Measurements from ENCODE around the gene KDELR1. TPM values are rescaled to one million over a fixed set of nuclear protein-coding genes. Genes with fewer than 3 reads are reported as not detected.

Gene KDELR1
- total and polyA plus RNA-seq, 2 donors (not counting 3 experiments of a cell fraction or from before 2014, with no cell fraction given) = 199 to 224 TPM

DNA sequence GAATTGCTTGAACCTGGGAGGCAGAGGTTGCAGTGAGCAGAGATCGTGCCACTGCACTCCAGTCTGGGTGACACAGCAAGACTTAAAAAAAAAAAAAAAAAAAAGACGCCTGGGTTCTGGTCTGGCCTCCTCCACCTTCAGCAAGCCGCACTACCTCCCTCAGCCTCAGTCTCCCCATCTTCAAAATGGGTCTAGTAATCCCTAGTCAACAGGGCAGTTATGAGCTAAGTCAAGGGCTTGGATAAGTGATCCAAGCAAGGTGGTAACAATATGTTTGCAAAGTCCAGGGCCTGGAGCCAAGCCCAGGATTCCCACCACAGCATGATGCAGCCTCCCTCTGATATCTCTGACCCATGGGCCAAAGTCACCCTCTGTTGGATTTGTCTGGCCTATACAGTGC lies 4.4 kb downstream of the KDELR1 start:
- intact Hi-C loops (cut with micrococcal nuclease) (no loop called here), dilution Hi-C loops (cut with MboI; ENCODE audit: extremely low pct_ligation_motif_present, low sequenced_read_pairs) (no loop called here)
- no TSS peak for BruUV-seq (replicated peaks)
- Histone ChIP-seq H3K4me3 (replicated peaks in 1 of 3; ENCODE audit: insufficient read depth in 1 of 3, low read depth in 1 of 3, low read length in 3 of 3) (no peak overlapping the region), H3K9me1 (replicated peaks; ENCODE audit: control insufficient read depth, extremely low read depth, insufficient read depth, low read length) (no peaks in the 10 kb centered on the region), H3K4me2 (ENCODE audit: insufficient read depth, low read length) (no peak overlapping the region), H3K4me1 (ENCODE audit: control insufficient read depth, extremely low read depth, insufficient read depth, low read length) (peaks cover 3% of the 10 kb centered on the region), H3K9me3 (replicated peaks; ENCODE audit: control insufficient read depth, insufficient read depth, low read length) (no peaks in the 10 kb centered on the region), H3K36me3 (ENCODE audit: control insufficient read depth in 2 of 2, extremely low read depth in 1 of 2, insufficient read depth in 2 of 2, low read length in 2 of 2) (peaks cover 29 to 45% of the 10 kb centered on the region in 2 experiments), H3K9ac (replicated peaks; ENCODE audit: extremely low read depth, insufficient read depth, low read length) (no peak overlapping the region), H3K27ac (ENCODE audit: insufficient read depth, low read depth, low read length) (no peak overlapping the region), H3K27me3 (ENCODE audit: control insufficient read depth in 2 of 2, insufficient read depth in 2 of 2, low read length in 2 of 2) (no peaks in the 10 kb centered on the region), H4K20me1 (replicated peaks; ENCODE audit: control insufficient read depth, extremely low read depth, insufficient read depth, low read length) (no peaks in the 10 kb centered on the region), H2AFZ (ENCODE audit: low read depth, low read length) (no peak overlapping the region), H3K79me2 (ENCODE audit: control insufficient read depth, insufficient read depth, low read length) (peaks cover 20% of the 10 kb centered on the region)
- ChIA-PET CTCF (no interaction called here), POLR2A (no interaction called here)
- DNase-seq (ENCODE audit: low read depth, low spot score) (no peak), FAIRE-seq (no peak)
- TF ChIP-seq JUN (IDR thresholded peaks at IDR 0.05; ENCODE audit: borderline replicate concordance, insufficient read depth, insufficient read length, low read depth) (no peak), POLR2AphosphoS5 (IDR thresholded peaks at IDR 0.05; ENCODE audit: insufficient read depth, low read depth, low read length) (no peak), MYC (IDR thresholded peaks at IDR 0.05; ENCODE audit: low read depth, low read length) (no peak), EZH2 (IDR thresholded peaks at IDR 0.05; ENCODE audit: borderline replicate concordance, low read depth, low read length, severe bottlenecking) (no peak), POLR2A (IDR thresholded peaks at IDR 0.05; ENCODE audit: low read depth, low read length) (no peak), FOS (IDR thresholded peaks at IDR 0.05; ENCODE audit: borderline replicate concordance, insufficient read depth, low read length) (no peak), GATA2 (IDR thresholded peaks at IDR 0.05; ENCODE audit: insufficient read depth, insufficient read length, low read depth, low read length) (no peak)
- TF ChIP-seq, protein P1, sequence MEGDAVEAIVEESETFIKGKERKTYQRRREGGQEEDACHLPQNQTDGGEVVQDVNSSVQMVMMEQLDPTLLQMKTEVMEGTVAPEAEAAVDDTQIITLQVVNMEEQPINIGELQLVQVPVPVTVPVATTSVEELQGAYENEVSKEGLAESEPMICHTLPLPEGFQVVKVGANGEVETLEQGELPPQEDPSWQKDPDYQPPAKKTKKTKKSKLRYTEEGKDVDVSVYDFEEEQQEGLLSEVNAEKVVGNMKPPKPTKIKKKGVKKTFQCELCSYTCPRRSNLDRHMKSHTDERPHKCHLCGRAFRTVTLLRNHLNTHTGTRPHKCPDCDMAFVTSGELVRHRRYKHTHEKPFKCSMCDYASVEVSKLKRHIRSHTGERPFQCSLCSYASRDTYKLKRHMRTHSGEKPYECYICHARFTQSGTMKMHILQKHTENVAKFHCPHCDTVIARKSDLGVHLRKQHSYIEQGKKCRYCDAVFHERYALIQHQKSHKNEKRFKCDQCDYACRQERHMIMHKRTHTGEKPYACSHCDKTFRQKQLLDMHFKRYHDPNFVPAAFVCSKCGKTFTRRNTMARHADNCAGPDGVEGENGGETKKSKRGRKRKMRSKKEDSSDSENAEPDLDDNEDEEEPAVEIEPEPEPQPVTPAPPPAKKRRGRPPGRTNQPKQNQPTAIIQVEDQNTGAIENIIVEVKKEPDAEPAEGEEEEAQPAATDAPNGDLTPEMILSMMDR (IDR thresholded peaks at IDR 0.05; ENCODE audit: extremely low read depth in 1 of 2, insufficient read depth in 1 of 2, low read depth in 1 of 2, low read length in 2 of 2) = no peak
- TF ChIP-seq, protein P2, sequence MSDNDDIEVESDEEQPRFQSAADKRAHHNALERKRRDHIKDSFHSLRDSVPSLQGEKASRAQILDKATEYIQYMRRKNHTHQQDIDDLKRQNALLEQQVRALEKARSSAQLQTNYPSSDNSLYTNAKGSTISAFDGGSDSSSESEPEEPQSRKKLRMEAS (IDR thresholded peaks at IDR 0.05; ENCODE audit: insufficient read depth, insufficient read length) = no peak
